ENCODE data around the gene GSTM4.

GRCh38 chr1:109636201-109636952 is 19.5 kb upstream of the GSTM4 start:
- TF ChIP-seq CTCF (IDR thresholded peaks at IDR 0.05) (no peak), ZFX (IDR thresholded peaks at IDR 0.05; ENCODE audit: borderline replicate concordance) (no peak)

All from 22Rv1 (cell line).